ENCODE data around the gene CCL7.
A peak's percentile ranks its signal among the peaks of the same experiment; 100 is the strongest.

Gene CCL7

GRCh38 chr17:34248511-34249024, 21.5 kb upstream of the CCL7 start:
- DNase-seq, result no peak

- DNase-seq, result no peak
These were observed 21.0 kb upstream of the CCL7 start for GRCh38 chr17:34249061-34249460.

- no peak for DNase-seq
These were observed 20.5 kb upstream of the CCL7 start for GRCh38 chr17:34249478-34249877.

- no peak for DNase-seq
These were observed 18.8 kb upstream of the CCL7 start for GRCh38 chr17:34251186-34251585.

- DNase-seq, result no peak
These were observed 18.0 kb upstream of the CCL7 start for GRCh38 chr17:34252095-34252443.

- DNase-seq, result peak; percentile 33
These were observed 17.4 kb upstream of the CCL7 start for GRCh38 chr17:34252444-34253138.

- no peak for DNase-seq
These were observed 16.9 kb upstream of the CCL7 start for GRCh38 chr17:34253139-34253525.

GRCh38 chr17:34254146-34254545, 15.9 kb upstream of the CCL7 start:
- DNase-seq, result no peak

- peak; percentile 35 for DNase-seq
These were observed 15.2 kb upstream of the CCL7 start, which contains the start of gene CCL2 for GRCh38 chr17:34254651-34255380. TSS of gene CCL2 (plus strand) at chr17:34255285. CDS start at chr17:34255350, 65 bp downstream.

GRCh38 chr17:34255381-34255732, 14.7 kb upstream of the CCL7 start:
- no peak for DNase-seq

- DNase-seq, result no peak
These were observed 14.2 kb upstream of the CCL7 start for GRCh38 chr17:34255841-34256240.

GRCh38 chr17:34257299-34257985, 12.6 kb upstream of the CCL7 start:
- no peak for DNase-seq

GRCh38 chr17:34257986-34258326, 12.1 kb upstream of the CCL7 start:
- DNase-seq, result no peak

- DNase-seq, result no peak
These were observed 10.9 kb upstream of the CCL7 start for GRCh38 chr17:34259146-34259545.

- no peak for DNase-seq
These were observed 9.2 kb upstream of the CCL7 start for GRCh38 chr17:34260861-34261260.

- no peak for DNase-seq
These were observed 8.3 kb upstream of the CCL7 start for GRCh38 chr17:34261568-34262337.

- DNase-seq, result no peak
These were observed 4.3 kb upstream of the CCL7 start for GRCh38 chr17:34265711-34266110.

GRCh38 chr17:34275881-34276280, 5.9 kb downstream of the CCL7 start:
- no peak for DNase-seq

GRCh38 chr17:34276826-34277225, 6.8 kb downstream of the CCL7 start:
- DNase-seq, result no peak

- DNase-seq, result no peak
These were observed 13.6 kb downstream of the CCL7 start for GRCh38 chr17:34283571-34283970.

GRCh38 chr17:34285286-34285792, 15.3 kb downstream of the CCL7 start, which contains the start of gene CCL11:
TSS of gene CCL11 (plus strand) at chr17:34285742. CDS start at chr17:34285809, 67 bp downstream.
- DNase-seq, result no peak

GRCh38 chr17:34287875-34288274, 17.9 kb downstream of the CCL7 start:
- no peak for DNase-seq

GRCh38 chr17:34290586-34290985, 20.6 kb downstream of the CCL7 start:
- DNase-seq, result no peak
